HG03095 (cell line): Measurements from ENCODE around the gene TMCC1.
A peak's percentile ranks its signal among the peaks of the same experiment; 100 is the strongest.
"Not testable (repeated sequence)": the region's sequence is repeated elsewhere in the genome, so short reads cannot be mapped to it uniquely, and the experiment has no call there.

Experiments used
- ATAC-seq: cut with Tn5 transposase; IDR thresholded peaks from one replicate; pipeline ENCODE4 v1.9.1; 2021; ENCODE audit warnings: moderate library complexity; ENCODE audit not compliant: unreplicated experiment

The TMCC1 gene

GRCh38 chr3:129893581-129894070 lies at the start of gene TMCC1:
Gene TMCC1 (minus strand): TSS chr3:129893711.
- ATAC-seq: peak; percentile 77

GRCh38 chr3:129943020-129943419 lies 49.5 kb upstream of the TMCC1 start:
- ATAC-seq: no peak

DNA sequence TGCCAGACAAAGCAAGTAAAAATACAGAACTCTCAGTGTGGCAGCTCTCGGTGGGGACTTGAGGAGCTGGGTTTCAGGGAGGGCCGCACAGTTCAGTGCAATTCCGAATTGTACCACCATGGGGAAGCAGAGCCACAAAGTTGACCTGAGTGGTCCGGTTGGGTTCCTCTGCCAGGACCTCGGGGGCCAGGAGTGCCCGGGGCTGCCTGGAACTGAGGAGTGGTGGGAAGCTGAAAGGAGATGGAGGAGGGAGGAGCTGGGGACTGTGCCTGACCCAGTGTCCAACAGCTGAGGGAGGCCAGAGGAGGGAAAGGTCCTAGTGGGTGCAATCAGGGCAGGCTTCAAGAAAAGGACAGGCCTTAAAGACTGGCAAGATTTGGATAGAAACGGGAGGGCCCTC lies 48.8 kb upstream of the TMCC1 start:
- ATAC-seq: no peak

DNA sequence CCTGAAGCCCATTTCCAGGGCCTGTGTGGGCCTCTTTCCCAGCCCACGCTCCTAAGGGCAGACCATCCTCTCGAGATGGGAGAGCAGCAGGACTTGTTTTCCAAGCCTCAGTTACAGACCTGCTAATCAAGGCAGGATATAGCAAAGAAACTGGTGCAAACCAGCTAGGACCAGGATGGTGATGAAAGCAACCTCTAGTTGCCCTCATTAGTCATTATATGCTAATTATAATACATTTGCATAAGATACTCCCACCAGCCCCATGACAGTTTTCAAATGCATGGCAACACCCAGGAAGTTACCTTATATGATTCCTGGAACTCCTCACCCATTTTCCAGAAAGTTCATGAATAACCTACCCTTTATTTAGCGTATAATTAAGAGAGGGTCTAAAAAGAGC lies 46.6 kb upstream of the TMCC1 start:
- no peak for ATAC-seq

DNA sequence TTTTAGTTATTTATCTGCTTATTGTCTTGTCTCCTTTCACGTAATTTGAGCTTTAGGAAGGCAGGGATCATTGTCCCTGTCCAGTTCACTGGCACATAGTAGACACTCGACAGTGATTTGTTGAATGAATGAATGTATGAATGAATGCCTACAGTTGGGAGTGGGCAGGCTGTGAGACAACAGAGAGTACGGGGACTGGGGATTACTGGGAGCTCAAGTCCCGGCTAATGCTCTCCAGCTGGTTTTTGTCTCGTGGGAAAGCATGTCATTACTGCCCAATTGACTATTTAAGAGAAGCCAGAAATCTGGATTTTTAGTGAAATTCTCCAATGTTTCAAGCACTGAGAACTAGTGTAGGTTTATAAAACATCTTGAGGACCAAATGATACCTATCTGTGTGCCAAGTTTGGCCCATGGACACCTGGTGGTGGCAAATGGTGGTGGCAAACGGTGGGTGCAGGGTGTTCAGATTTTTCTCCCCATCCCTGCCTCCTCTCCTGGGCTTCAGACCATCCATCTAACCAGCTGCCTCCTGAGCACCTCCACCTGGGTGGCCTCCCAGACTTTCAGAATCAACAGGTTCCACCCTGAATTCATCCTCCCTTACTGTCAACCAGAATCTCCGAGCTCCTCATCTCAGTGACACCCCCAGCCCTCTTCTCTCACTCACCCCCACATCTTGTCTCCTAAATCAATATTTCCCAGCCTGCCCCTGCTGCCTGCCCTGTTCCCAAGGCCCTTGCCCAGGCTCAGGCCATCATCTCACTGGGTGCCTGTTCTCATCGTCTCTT lies 44.8 kb upstream of the TMCC1 start:
- no peak for ATAC-seq

- no peak for ATAC-seq
Measured at GRCh38 chr3:129937717-129938116, 44.2 kb upstream of the TMCC1 start.

DNA sequence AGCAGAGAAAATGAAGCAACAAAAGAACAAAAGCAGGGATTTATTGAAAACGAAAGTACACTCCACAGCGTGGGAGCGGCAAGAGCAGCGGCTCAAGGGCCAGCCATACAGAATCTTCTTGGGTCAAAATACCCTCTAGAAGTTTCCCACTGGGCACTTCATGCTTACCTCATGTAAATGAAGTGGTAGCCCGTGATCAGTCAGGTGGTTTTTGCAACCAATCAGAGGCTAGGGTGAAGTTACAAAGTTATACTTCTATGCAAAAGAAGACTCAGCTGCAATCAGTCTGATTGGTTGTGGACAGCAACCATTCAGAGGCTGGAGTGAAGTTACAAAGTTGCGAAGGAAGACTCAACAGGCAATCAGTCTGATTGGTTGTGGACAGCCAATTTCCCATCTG lies 43.2 kb upstream of the TMCC1 start:
- ATAC-seq: no peak

DNA sequence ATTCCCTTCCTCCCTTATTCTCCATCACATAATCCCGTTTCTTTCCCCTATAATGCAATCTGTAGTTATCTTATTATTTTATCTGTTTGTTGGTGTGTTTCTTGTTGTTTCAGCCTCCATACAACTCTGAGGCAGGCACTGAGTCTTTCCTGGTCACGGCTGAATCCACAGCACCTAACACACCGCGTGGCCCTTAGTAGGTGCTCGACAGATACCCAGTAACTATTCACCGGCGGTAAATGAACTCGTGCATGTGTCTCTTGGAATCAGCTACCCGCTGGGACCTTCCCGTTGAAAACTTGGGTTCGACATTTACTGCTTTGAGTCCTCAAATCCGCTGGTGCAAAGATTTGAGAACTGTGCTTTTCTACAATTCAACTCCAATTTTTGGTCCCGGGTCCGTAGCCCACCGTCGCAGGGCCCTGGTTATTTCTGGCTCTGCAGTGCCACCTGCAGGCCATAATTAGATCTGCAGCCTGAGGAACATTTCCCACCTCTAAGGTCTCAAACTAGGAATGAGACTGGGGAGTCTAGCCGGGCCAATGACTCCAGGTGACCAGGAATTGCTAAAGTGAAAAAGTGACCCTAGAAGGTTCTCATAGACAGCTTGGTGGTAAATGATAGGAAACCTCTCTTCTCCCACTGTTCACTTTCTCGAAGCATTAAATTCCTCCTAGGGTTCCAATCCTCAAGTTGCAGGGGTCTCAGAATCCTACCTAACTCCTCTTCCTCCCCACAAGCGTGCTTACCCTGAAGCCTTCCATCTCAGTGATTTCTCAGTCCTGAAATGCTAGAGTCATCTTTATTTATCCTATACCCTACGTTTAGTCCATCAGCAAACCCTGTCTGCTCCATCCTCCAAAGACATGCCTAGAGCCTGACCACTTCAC lies 41.0 kb upstream of the TMCC1 start:
- no peak for ATAC-seq

- ATAC-seq: no peak
Measured at GRCh38 chr3:129933471-129933870, 40.0 kb upstream of the TMCC1 start.

- no peak for ATAC-seq
Measured at GRCh38 chr3:129929383-129929782, 35.9 kb upstream of the TMCC1 start.

- ATAC-seq: no peak
Measured at GRCh38 chr3:129927072-129927471, 33.6 kb upstream of the TMCC1 start.

DNA sequence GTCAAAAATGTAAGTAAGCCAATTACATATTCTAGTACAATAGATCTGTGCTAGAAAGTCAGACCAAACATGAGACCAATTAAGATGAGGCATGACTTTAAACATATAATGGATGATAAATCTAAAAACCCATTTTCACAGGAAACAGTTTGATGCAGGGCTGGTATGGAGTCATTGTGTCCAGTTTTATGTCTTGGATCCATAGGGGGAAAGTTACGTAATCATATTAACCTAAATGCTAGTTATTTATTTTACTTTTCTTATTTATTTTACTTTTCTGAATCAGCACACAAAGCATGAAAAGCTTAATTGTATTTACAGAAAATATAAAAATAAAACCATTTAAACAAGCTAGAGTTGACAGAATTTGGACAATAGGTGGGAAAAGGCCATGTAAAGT lies 26.3 kb upstream of the TMCC1 start:
- no peak for ATAC-seq

DNA sequence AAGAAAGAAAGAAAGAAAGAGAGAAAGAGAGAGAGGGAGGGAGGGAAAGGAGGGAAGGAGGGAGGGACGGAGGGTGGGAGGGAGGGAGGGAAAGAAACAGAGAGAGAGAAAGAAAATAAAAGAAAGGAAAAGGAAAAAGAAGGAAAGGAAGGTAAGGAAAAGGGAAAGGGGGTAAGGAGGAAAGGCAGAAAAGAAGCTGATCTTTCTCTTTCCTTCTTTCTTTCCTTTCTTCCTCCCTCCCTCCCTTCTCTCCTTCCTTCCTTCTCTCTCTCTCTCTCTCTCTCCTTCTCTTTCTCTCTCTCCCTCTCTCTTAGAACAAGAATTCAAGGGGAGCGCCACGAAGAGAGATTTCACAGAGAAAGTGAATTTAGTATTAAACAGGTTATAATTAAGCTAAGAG lies 25.8 kb upstream of the TMCC1 start:
- ATAC-seq: no peak

DNA sequence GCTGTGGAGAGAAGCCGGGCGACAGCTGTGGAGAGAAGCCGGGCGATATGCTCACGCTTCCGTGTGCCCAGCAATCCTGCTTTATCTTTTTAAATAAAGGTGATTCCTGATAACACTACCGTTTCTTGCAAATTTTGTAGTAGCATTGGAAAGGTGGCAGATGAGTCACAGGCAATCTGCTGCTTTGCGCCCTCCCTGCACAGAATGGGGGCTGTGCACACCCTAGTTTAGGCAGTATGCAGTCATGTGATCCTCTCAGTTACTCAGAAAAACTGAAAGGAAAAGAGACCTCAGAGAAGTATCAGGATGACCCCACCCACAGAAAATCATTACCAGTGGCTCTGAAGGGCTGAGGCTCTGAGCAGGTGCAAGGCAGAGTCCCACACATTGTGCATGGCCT lies 24.9 kb upstream of the TMCC1 start:
- ATAC-seq: no peak

DNA sequence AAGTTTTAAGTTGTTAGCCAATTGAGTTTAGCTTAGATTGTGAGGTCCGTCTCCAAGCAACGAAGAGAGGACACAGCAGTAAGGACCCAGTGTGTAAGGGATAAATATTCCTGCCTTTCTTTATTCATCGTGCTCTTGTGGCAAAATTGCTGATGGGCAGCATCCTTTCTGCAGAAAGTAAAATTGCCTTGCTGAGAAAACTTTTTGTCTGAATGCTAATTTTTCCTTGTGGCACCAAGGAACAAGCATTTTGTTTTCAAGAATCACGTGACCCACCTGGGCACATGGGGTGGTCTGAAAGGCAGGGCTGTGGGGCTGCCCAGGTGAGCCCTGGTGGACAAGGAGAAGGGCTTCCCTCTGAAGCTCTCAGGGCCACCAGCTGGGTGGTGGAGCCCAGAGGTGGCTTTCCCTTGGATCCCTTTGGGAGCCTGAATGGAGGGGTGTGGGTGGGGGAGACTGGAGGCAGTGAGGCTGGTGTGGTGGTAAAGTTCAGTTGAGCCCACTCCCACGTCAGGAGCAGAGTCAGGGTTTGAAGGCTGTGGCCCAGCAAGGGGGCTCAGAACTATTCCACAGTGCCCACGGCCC lies 24.0 kb upstream of the TMCC1 start:
- ATAC-seq: no peak

DNA sequence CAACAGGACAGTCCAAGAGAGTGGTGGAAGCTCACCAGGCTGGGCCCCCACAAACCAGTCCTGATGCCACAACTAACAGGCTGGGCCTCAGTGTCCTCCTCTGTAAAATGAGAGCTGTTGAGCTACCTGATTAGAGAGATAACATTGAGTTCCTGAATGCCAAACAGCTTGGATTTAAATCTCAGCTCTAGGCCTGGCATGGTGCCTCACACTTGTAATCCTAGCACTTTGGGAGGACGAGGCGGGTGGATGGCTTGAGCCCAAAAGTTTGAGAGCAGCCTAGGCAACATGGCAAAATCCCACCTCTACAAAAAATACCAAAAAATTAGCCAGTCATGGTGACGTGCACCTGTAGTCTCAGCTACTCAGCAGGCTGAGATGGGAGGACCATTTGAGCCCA lies 20.1 kb upstream of the TMCC1 start:
- no peak for ATAC-seq

DNA sequence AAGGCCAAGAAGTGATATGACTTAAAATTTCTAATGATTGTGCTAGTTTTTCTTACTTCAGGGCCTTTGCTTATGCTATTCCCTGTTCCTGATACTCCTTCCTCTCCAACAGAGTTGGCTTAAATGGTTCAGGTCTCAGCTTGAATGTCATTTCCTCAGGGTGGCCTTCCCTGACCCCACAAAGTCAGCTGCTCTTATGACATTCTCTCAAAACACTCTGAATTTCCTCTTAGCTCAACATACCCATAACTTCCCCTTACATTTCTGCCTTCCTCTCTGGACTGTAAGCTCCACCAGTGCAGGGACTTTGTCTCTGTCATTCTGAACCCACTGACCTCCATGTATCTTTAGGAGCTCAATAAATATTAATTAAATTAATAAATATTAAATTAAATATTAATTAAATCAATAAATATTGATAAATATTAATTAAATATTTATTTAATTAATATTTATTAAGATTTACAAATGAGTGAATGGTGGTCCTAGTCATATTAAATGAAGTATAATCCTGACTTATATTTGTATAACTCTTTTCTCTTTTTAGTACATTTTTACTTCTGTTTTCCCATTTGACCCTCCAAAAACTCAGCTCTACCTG lies 17.9 kb upstream of the TMCC1 start:
- no peak for ATAC-seq

GRCh38 chr3:129909235-129909634 lies 15.7 kb upstream of the TMCC1 start:
- not testable (repeated sequence) for ATAC-seq

DNA sequence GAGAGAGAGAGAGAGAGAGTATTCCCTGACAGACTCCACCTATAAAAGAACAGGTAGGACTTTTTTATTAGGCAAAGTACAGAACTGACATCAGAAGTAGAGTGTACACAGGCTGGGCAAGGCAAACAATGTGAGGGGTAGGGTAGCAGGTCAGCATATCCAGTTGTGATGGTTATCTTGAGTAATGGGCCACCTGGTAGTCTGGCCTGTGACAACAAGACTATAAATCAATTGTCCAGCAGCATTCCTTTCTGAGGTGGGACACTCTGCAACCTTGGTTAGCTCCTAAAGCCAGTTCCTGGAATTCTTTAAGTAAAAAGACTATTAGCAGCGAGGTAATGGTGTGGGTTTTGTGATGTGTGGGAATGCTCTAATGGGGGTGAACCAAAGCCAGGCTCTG lies 14.9 kb upstream of the TMCC1 start:
- ATAC-seq: no peak

DNA sequence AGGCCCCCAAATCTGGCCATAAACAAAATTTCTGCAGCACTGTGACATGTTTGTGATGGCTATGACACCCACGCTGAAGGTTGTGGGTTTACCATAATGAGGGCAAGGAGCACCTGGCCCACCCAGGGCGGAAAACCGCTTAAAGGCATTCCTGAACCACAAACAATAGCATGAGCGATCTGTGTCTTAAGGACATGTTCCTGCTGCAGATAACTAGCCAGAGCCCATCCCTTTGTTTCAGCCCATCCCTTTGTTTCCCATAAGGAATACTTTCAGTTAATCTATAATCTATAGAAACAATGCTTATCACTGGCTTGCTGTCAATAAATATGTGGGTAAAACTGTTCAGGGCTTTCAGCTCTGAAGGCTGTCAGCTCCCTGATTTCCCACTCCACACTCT lies 7.8 kb upstream of the TMCC1 start:
- ATAC-seq: not testable (repeated sequence)

- ATAC-seq: no peak
Measured at GRCh38 chr3:129897026-129897425, 3.5 kb upstream of the TMCC1 start.
